GM21447 (cell line): ENCODE data around the gene FZR1.
"Not testable (repeated sequence)": the region's sequence is repeated elsewhere in the genome, so short reads cannot be mapped to it uniquely, and the experiment has no call there.

Experiments used
- ATAC-seq: cut with Tn5 transposase; IDR thresholded peaks from one replicate; pipeline ENCODE4 v1.9.1; 2021; ENCODE audit not compliant: unreplicated experiment

FZR1 gene

DNA sequence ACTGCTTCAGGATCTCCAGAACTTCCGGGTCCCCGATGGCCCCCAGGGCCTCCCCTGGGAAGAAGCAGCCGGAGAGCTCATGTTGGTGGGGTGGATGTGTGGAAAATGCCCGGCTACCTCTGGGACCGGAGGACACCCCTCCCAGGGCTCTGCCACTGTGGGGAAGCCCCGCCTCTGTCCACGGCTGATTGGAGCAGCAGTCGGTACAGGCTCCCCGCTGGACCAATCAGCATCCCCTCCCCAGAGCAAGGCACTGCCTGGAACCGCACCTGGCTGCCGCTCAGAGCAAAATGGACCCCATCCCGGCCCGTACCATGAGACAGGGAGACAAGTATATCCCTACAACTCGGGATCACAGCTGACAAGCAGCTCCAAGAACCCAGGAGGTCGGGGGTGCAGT, 12.1 kb upstream of the FZR1 start:
- no peak for ATAC-seq

GRCh38 chr19:3494559-3494958, 11.6 kb upstream of the FZR1 start:
- no peak for ATAC-seq

DNA sequence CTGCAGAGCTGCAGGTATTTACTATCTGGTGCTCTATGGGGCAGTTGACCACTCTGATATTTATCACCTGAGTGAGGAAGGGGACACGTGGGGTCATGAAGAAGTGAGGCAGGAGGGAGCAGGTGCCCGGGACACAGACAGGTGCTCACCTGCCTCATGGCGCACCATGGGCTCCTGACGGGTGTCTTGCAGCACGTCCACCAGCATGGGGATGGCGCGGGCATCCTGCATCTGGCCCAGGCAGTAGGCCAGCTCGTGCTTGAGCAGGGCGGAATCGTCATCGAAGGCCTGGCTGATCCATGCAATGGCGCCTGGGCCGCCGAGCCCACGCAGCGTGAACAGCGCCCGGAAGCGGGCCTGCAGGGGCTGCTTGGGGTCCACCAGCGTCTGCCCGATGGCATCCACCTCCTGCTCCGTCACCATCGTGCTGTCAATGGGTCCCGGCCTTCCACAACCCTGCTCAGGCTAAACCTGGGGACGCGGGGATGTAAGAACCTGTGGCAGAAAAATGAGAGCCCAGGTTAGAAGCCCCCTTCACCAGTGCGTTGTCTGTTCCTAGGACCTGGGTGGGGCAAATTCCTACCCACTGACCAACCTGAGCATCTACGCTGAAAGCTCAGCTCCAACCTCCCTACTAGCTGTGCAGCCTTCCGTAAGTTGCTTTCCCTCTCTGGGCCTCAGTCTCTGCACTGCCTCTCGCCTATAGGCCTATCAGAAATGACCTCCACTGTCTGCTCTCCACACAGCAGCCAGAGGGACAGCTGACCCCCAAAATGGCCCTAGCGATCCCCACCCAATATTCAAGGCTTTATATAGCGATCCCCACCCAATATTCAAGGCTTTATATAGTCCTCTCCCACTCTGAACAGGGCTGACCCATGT, 9.5 kb upstream of the FZR1 start:
- ATAC-seq, result no peak

GRCh38 chr19:3497757-3498520, 8.2 kb upstream of the FZR1 start:
- no peak for ATAC-seq

DNA sequence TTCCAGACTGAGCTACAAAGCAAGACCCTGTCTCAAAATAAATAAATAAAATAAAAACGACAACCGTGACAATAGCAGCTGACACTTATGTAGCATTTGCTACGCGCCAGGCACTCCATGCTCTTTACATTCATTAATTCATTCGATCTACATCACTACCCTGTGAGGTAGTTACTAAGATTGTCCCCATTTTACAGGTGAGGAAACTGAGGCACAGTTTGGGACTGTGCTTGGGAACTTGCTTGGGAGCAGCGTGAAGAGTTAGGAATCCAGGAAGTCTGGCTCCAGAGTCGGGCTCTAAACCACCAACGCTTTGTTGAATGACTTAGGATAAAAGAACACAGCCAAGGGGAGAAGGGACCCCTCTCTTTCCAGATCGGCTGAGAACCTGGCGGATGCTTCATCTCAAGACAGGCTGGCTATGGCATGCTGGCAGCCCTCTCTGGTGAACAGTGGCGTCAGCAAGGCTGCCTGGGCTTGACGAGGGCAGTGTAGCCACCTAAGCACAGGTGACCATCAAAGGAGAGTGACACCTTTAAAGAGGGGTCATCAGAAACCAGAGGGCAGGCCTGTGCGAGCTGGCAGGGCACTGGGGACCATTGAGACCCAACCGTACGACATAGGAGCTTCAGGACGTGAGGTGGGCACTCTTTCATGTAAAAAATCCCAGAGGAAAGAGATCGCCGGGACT, 6.2 kb upstream of the FZR1 start:
- ATAC-seq, result no peak

GRCh38 chr19:3500429-3501101, 5.5 kb upstream of the FZR1 start, which contains the start of gene DOHH:
TSS of gene DOHH (minus strand) at chr19:3500674. CDS start at chr19:3496814, 3,860 bp downstream.
- ATAC-seq, result peak; percentile 80

DNA sequence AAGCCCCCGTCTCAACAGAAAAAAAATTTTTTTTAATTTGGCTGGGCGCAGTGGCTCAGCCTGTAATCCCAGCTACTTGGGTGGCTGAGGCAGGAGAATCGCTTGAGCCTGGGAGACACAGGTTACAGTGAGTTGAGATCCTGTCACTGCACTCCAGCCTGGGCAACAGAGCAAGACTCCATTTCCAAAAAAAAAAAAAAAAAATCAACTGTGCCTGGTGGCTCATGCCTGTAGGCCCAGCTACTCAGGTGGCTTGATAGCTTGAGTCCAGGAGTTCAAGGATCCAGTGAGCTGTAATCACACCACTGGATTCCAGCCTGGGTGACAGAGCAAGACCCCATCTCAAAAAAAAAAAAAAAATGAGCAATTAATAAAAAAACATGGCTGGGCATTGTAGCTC, 4.3 kb upstream of the FZR1 start:
- ATAC-seq, result no peak

GRCh38 chr19:3503036-3503572, 3.0 kb upstream of the FZR1 start:
- no peak for ATAC-seq

DNA sequence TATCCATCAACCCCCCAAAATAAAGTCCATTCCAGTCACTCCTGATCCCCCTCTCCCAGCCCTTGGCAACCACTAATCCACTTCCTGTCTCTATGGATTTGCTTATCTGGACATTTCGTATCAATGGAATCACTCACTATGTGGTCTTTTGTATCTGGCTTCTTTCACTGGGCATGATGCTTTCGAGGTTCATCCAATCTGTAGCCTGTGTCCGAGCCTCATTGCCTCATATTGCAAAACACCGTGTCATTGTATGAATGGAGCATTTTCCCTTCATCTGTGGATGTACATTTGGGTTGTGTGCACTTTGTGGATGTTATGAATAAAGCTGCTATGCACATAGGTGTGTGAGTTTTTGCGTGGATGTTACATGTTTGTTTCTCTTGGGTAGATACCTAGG, 1.4 kb upstream of the FZR1 start:
- ATAC-seq, result no peak

DNA sequence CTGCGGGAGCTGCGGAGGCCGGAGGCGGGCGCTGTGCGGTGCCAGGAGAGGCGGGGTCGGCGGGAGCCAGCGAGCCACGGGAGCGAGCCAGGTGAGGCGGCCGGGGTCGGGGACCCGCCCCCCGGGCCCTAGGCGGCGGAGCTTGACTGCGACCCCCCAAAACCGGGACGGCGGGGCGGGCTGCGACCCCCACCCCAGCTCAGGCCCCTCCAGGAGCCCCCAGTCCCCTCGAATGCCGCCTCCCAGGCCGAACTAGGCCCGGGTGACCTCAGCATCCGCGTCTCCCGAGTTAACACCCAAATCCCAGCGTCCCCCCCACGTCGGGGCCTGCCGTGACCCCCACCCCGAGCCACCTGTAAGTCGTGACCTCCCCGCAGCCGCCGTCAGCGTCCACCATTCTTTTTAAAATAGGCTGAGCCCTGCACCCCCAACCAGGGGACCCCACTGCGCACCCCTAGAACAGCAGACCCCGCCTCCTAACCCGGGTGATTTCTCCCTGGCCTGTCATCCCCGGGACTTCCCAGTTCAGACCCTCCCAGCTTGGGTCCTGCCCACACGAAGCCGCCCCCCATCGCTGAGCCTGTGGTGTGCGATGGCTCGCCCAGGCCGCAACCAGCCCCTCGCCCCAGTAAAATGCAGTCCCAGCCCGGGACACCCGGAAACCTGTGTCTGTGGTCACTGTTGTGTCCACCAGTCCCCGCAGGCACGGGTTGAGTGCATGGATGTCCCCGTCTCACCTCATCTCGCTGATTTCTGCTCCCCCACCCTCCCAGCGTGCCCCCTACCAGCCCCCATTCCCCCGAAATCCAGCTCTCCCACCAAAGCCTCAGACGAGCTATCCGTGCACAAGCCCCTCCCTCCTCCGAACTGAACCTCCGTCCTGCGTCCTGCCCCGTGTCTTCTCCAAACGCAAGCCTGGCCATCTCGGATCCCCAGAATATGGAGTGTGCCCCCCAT, 551 bp downstream of the FZR1 start:
- ATAC-seq, result peak; percentile 18

- no peak for ATAC-seq
Observed at GRCh38 chr19:3507371-3508120, 1.4 kb downstream of the FZR1 start.

DNA sequence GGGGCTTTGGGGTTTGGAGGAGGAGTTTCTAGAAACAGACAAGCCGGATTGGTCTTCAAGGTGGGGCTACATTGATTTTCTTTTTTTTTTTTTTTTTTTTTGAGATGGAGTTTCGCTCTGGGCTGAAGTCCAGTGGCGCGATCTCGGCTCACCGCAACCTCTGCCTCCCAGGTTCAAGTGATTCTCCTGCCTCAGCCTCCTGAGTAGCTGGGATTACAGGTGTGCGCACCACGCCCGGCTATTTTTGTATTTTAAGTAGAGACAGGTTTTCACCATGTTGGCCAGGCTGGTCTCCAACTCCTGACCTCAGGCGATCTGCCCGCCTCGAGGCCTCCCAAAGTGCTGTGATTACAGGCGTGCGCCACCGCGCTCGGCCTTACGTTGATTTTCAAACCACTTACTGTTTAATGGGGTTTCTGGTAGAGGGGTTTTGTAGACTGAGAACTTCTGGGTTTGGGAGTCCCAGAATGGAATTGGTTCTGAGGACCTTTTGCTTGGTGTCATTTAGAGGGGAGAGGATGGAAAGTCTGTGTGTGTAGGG, 2.1 kb downstream of the FZR1 start:
- ATAC-seq, result not testable (repeated sequence)

DNA sequence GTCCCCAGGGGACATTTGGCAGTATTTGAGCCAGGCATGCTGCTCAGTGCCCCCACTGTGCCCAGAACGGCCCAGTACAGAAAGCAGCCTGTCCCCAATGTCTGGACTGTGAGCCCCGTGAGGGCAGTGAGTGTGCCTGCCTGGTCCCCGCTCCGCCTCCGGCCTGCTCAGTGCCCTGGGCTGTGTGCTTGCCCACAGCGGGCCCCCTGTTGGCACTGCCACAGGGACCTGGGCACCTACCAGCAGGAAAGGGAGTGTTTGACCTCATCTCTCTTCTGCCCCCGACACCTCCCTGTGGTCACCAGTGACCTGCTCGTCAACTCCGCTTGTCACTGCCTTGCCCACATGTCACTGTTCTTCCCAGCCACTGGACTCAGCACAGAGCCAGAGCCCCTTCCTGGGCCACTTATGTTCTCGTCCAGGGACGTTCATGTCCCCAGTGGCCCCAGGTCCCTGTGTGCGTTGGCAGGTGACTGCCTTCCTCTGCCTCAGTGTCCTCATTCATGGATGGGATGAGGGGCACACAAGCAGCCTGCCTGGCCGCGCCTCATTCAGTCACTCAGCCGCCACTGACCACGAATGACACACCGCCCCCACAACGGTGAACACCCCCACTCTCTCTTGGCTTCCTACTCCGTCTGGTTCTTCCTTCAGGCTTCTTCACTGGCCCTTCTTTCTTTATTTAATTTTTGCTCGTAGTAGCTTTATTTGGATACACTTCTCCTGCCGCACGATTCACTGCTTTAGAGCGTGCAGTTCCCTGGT, 2.8 kb downstream of the FZR1 start:
- ATAC-seq, result no peak

DNA sequence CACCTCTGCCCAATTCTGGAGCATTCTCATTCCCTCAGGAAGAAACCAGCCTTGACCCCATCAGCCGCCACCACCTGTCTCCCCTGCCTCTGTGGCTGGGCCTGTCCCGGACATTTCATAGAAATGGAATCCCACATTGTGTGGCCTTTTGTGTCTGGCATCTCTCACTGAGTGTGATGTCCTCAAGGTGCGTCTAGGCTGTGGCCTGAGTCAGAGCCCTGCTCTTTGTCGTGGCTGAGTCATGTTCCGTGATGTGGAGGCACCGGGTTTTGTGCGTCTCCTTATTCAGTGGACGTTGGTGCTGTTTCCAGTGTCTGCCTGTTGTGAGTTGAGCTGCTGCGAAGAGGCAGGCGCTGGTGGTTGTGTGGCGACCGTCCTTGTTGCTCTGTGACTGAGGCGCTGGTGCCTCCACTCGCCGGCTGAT, 3.5 kb downstream of the FZR1 start:
- no peak for ATAC-seq

- no peak for ATAC-seq
Observed at GRCh38 chr19:3510727-3511126, 4.6 kb downstream of the FZR1 start.

DNA sequence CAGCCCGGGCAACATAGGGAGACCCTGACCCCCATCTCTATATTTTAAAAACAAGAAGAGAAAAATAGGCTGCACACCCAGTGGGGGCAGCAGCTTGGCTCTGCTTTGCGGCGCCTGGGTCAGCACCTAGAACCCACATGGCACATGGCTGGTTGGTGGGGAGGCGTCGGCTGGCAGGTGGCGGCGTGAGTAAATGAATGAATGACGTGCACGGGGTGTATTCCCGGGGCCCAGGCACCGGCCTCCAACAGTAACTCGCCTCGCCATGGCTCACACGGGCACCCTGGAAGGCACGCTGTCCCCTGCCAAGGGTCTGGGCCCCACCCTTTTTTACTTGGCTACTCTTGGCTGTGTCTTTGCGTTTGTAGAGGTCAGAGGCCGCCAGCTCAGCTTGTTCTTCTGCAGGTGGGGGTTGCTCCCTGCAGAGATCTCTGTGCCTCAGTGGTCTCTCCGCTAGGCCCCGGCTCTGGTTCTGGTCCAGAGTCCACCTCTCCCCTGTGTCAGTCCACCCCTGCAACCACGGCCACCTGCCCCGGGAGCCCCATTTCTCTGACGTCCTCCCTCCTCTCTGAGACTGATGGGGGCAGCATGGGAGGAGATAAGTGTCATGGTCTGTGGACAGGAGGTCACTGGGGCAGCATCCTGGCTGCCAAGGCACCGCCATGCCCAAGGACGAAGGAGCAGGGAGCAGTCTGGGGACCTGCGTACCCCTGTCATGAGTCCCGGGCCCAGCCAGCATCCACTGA, 5.6 kb downstream of the FZR1 start:
- ATAC-seq, result no peak

DNA sequence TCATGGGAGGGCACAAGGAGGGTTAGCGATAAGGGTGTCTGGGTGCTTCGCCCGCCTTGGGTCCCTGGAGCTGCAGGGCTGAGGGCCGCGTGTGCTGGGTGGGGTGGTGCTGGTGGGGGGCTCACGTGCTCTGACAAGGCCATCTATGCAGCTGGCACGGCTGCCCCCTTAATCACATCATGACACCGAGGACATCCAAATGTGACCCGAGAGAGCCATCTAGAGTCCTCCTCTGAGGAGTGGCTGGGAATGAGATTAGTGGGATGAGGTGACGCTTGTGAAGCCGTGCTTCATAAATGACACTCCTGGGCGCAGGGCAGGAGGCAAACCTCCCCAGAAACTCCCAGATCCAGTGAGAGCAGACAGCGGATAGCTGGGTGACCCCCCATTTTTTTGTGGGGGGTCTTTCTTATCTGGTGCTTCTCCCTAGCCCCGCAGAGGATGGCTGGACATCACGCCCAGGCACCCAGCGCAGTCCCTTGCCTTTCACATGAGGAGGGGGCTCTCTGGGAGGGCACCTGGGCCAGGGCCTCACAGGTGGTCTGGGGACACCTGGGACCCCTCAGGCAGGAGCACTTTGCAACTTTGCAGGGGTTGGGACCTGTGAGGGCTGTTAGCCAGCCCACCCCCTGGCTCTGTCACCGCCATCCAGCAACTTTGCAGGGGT, 6.6 kb downstream of the FZR1 start:
- ATAC-seq, result no peak
